HG03139 (cell line): ENCODE data around the gene NOS1AP.

ENCODE experiments used
- ATAC-seq: cut with Tn5 transposase; IDR thresholded peaks from one replicate; pipeline ENCODE4 v1.9.1; 2021; ENCODE audit not compliant: unreplicated experiment

NOS1AP gene

GRCh38 chr1:162088281-162088969 is 18.9 kb downstream of the NOS1AP start:
- no peak for ATAC-seq

GRCh38 chr1:162089748-162090147 is 20.3 kb downstream of the NOS1AP start:
- ATAC-seq, result no peak

- ATAC-seq, result no peak
These were observed 20.9 kb downstream of the NOS1AP start for GRCh38 chr1:162090378-162090777.

GRCh38 chr1:162091681-162092524 is 22.4 kb downstream of the NOS1AP start:
- no peak for ATAC-seq

GRCh38 chr1:162093095-162093494 is 23.6 kb downstream of the NOS1AP start:
- ATAC-seq, result no peak

- ATAC-seq, result no peak
These were observed 24.8 kb downstream of the NOS1AP start for GRCh38 chr1:162094271-162094670.

GRCh38 chr1:162094723-162095122 is 25.2 kb downstream of the NOS1AP start:
- ATAC-seq, result no peak

- ATAC-seq, result no peak
These were observed 38.4 kb downstream of the NOS1AP start for GRCh38 chr1:162107911-162108310.

- ATAC-seq, result no peak
These were observed 38.9 kb downstream of the NOS1AP start for GRCh38 chr1:162108426-162108825.

GRCh38 chr1:162110910-162111309 is 41.4 kb downstream of the NOS1AP start:
- ATAC-seq, result no peak

- ATAC-seq, result no peak
These were observed 42.1 kb downstream of the NOS1AP start for GRCh38 chr1:162111572-162111971.

- ATAC-seq, result no peak
These were observed 43.9 kb downstream of the NOS1AP start for GRCh38 chr1:162113419-162113818.

- no peak for ATAC-seq
These were observed 47.7 kb downstream of the NOS1AP start for GRCh38 chr1:162117039-162117774.

- ATAC-seq, result no peak
These were observed 48.6 kb downstream of the NOS1AP start for GRCh38 chr1:162118063-162118462.

- ATAC-seq, result no peak
These were observed 59.3 kb downstream of the NOS1AP start for GRCh38 chr1:162128693-162129356.

- no peak for ATAC-seq
These were observed 60.8 kb downstream of the NOS1AP start for GRCh38 chr1:162130308-162130707.

GRCh38 chr1:162131400-162132321 is 62.2 kb downstream of the NOS1AP start:
- no peak for ATAC-seq

- ATAC-seq, result no peak
These were observed 64.1 kb downstream of the NOS1AP start for GRCh38 chr1:162133566-162133965.

GRCh38 chr1:162134646-162135045 is 65.2 kb downstream of the NOS1AP start:
- no peak for ATAC-seq

- ATAC-seq, result no peak
These were observed 65.8 kb downstream of the NOS1AP start for GRCh38 chr1:162135271-162135775.
